HCT116 (cell line): ENCODE results near the gene CLIC3.

ENCODE experiments used
- POLR2A ChIP-seq: IDR thresholded peaks from 2 replicates; pipeline ENCODE4 v1.7.0; 2011; ENCODE audit warnings: borderline replicate concordance; ENCODE audit not compliant: insufficient read depth, insufficient read length; ENCODE audit errors: extremely low read depth
- POLR2AphosphoS5 ChIP-seq: IDR thresholded peaks from 2 replicates; pipeline ENCODE4 v1.6.1; 2011; ENCODE audit warnings: mild to moderate bottlenecking, low read depth, low read length, moderate library complexity
- TF ChIP-seq, protein P1 (sequence below), 3 experiments: fragments of 200-600 bp in 1 of 3; sonication (generic) in 1 of 3; IDR thresholded peaks in 2 of 3; conservative IDR thresholded peaks in 1 of 3; 2 replicates each; pipeline ENCODE4 v1.5.1; 2012 to 2017; ENCODE audit warnings: low read depth in 2 of 3, low read length in 2 of 3, antibody characterized with exemption in 1 of 3, borderline replicate concordance in 1 of 3, control low read depth in 1 of 3, mild to moderate bottlenecking in 1 of 3, mixed read lengths in 1 of 3, mixed run types in 1 of 3, moderate library complexity in 1 of 3; ENCODE audit not compliant: insufficient read depth in 1 of 3

DNA sequence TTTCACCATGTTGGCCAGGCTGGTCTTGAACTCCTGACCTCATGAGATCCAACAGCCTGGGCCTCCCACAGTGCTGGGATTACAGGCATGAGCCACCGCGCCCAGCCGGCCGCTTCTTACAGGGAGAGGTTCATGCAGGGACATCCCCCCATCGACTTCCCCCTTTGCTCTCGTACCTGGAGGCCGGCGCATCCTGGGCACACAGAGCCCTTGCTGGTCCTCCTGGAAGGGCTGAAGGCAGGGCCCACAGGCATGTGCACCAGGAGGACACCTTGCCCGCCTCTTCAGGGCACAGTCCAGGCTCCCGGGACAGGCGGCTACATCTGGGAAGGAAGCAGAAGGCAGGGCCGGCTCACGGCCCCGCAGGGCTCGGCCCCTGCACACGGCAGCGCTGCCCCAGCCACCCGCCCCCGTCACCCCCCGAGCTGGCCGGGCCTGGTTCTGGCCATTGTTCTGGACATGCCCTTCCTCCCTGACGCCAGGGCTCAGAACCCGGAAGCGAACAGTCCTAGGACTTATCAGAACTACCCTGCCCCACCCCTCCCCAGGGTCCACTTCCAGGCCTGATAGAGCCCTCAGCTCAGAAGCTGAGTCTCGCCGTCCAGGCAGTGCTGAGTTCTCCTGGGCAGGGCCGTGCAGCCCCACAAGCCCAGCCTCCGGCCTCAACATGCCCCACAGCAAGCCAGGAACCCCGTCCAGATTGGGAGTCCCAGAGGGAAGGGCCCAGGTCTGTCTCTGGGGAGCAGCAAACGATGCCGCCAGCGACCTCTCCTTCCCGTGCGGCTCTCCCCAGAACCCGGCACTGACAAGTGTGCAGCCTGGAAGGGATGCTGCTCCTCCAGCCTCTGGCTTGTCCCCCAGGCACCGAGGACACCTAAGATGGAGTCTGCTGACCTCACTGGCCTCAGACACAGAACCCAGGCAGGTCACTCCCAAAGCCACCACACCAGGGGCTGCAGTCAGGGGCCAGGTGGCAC, 46.7 kb upstream of the CLIC3 start:
- TF ChIP-seq, protein P1, sequence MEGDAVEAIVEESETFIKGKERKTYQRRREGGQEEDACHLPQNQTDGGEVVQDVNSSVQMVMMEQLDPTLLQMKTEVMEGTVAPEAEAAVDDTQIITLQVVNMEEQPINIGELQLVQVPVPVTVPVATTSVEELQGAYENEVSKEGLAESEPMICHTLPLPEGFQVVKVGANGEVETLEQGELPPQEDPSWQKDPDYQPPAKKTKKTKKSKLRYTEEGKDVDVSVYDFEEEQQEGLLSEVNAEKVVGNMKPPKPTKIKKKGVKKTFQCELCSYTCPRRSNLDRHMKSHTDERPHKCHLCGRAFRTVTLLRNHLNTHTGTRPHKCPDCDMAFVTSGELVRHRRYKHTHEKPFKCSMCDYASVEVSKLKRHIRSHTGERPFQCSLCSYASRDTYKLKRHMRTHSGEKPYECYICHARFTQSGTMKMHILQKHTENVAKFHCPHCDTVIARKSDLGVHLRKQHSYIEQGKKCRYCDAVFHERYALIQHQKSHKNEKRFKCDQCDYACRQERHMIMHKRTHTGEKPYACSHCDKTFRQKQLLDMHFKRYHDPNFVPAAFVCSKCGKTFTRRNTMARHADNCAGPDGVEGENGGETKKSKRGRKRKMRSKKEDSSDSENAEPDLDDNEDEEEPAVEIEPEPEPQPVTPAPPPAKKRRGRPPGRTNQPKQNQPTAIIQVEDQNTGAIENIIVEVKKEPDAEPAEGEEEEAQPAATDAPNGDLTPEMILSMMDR (IDR thresholded peaks at IDR 0.05 in 2 of 3, conservative IDR thresholded peaks at IDR 0.05 in 1 of 3; ENCODE audit: borderline replicate concordance in 1 of 3, insufficient read depth in 1 of 3, low read depth in 2 of 3, low read length in 2 of 3), result no peak
- TF ChIP-seq POLR2AphosphoS5 (no peak), POLR2A (no peak)
